ENCODE measurements around the gene EPHA5. TPM values are rescaled to one million over a fixed set of nuclear protein-coding genes. Genes with fewer than 3 reads are reported as not detected.

Gene EPHA5
- total RNA-seq, 4 donors from 2014 or later, result 2.9 to 5.0 (median 4.4) TPM

- H3K27ac ChIP-seq, result no peak overlapping the region
- no peak overlapping the region for H3K4me3 ChIP-seq
- TF ChIP-seq CTCF (IDR thresholded peaks at IDR 0.05) (no peak), EP300 (IDR thresholded peaks at IDR 0.05) (no peak), POLR2A (IDR thresholded peaks at IDR 0.05) (no peak)
- no peaks in the 10 kb centered on the region for H3K4me1 ChIP-seq
- H3K9me3 ChIP-seq, result no peaks in the 10 kb centered on the region
- H3K36me3 ChIP-seq, result no peaks in the 10 kb centered on the region
- H3K27me3 ChIP-seq, result no peaks in the 10 kb centered on the region
- 89 to 91% methylated on average over 5 of the region's 5 CpGs for WGBS, 2 donors
- DNase-seq (ENCODE audit: low spot score in 2 of 2), result no peak
These were observed 197.8 kb downstream of the EPHA5 start for GRCh38 chr4:65472531-65472930.

GRCh38 chr4:65467068-65467680 is 203.1 kb downstream of the EPHA5 start:
- Histone ChIP-seq H3K9me3 (no peaks in the 10 kb centered on the region), H3K27ac (no peak overlapping the region), H3K4me1 (no peaks in the 10 kb centered on the region), H3K4me3 (no peak overlapping the region), H3K36me3 (no peaks in the 10 kb centered on the region), H3K27me3 (no peaks in the 10 kb centered on the region)
- TF ChIP-seq CTCF (IDR thresholded peaks at IDR 0.05), result no peak
- no peak for TF ChIP-seq EP300 (IDR thresholded peaks at IDR 0.05)
- TF ChIP-seq POLR2A (IDR thresholded peaks at IDR 0.05), result no peak
- DNase-seq (ENCODE audit: low spot score in 2 of 2), result no peak
- WGBS, 2 donors, result 50 to 56% methylated on average over 1 of the region's 1 CpG

- H3K4me3 ChIP-seq, result no peak overlapping the region
- no peaks in the 10 kb centered on the region for H3K36me3 ChIP-seq
- H3K9me3 ChIP-seq, result no peaks in the 10 kb centered on the region
- H3K27me3 ChIP-seq, result no peaks in the 10 kb centered on the region
- H3K27ac ChIP-seq, result no peak overlapping the region
- no peak for TF ChIP-seq CTCF (IDR thresholded peaks at IDR 0.05)
- no peak for TF ChIP-seq EP300 (IDR thresholded peaks at IDR 0.05)
- TF ChIP-seq POLR2A (IDR thresholded peaks at IDR 0.05), result no peak
- 88 to 91% methylated on average over 4 of the region's 4 CpGs for WGBS, 2 donors
- DNase-seq (ENCODE audit: low spot score in 2 of 2), result no peak
- H3K4me1 ChIP-seq, result no peaks in the 10 kb centered on the region
These were observed 208.5 kb downstream of the EPHA5 start for GRCh38 chr4:65461781-65462180.

- no peaks in the 10 kb centered on the region for H3K4me1 ChIP-seq
- DNase-seq (ENCODE audit: low spot score in 2 of 2), result no peak
- no peaks in the 10 kb centered on the region for H3K27me3 ChIP-seq
- H3K36me3 ChIP-seq, result no peaks in the 10 kb centered on the region
- H3K27ac ChIP-seq, result no peak overlapping the region
- TF ChIP-seq CTCF (IDR thresholded peaks at IDR 0.05) (no peak), POLR2A (IDR thresholded peaks at IDR 0.05) (no peak), EP300 (IDR thresholded peaks at IDR 0.05) (no peak)
- WGBS, 2 donors, result 62 to 71% methylated on average over 2 of the region's 2 CpGs
- no peaks in the 10 kb centered on the region for H3K9me3 ChIP-seq
- no peak overlapping the region for H3K4me3 ChIP-seq
These were observed 213.3 kb downstream of the EPHA5 start for GRCh38 chr4:65457011-65457410.

GRCh38 chr4:65456579-65456978 is 213.7 kb downstream of the EPHA5 start:
- Histone ChIP-seq H3K36me3 (no peaks in the 10 kb centered on the region), H3K27ac (no peak overlapping the region), H3K9me3 (no peaks in the 10 kb centered on the region), H3K27me3 (no peaks in the 10 kb centered on the region), H3K4me3 (no peak overlapping the region), H3K4me1 (no peaks in the 10 kb centered on the region)
- TF ChIP-seq EP300 (IDR thresholded peaks at IDR 0.05) (no peak), POLR2A (IDR thresholded peaks at IDR 0.05) (no peak), CTCF (IDR thresholded peaks at IDR 0.05) (no peak)
- DNase-seq (ENCODE audit: low spot score in 2 of 2), result no peak

Measured in tibial nerve (tissue), 4 donors.